Neural cell (in vitro differentiated cells): ENCODE data around the gene VAT1L.

Experiments
- EP300 ChIP-seq: fragments of 450-650 bp; conservative IDR thresholded peaks from 2 replicates; pipeline ENCODE4 v1.6.1; 2014; ENCODE audit warnings: antibody characterized with exemption, mild to moderate bottlenecking, moderate library complexity; ENCODE audit not compliant: poor library complexity, severe bottlenecking
- TF ChIP-seq, protein P1 (sequence below): fragments of 450-650 bp; IDR thresholded peaks from 2 replicates; pipeline ENCODE4 v1.5.1; 2014; ENCODE audit warnings: antibody characterized with exemption, mild to moderate bottlenecking, moderate library complexity; ENCODE audit not compliant: poor library complexity, severe bottlenecking

DNA sequence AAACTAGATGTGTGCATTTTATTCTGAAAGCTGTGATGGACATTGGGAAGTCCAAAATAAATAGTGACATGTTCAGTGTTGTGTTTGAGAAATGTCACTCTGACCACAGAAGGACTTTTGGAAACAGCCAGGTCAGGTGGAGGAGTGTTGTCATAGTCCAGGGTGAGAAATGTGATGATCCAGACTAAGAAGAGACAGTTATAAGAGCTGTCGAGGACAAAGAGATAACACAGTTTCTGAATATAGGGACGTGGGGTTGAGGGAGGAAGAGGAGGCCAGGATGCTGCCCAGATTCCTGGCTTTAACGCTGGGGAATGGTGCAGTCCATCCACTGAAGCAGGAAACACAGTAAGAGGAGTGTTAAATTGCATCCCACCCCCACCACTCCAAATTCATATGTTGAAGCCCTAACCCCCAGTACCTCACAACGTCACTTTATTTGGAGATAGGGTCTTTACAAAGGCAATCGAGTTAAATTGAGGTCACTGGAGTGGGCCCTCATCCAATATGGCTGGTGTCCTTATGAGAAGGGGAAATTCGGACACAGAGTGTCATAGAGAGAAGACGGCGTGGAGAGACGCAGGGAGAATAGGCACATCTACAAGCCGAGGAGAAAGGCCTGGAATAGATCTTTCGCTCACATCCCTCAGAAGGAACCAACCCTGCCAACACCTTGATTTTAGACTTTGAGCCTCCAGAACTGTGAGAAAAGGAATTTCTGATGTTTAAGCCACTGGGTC lies 71.3 kb downstream of the VAT1L start:
- TF ChIP-seq, protein P1, sequence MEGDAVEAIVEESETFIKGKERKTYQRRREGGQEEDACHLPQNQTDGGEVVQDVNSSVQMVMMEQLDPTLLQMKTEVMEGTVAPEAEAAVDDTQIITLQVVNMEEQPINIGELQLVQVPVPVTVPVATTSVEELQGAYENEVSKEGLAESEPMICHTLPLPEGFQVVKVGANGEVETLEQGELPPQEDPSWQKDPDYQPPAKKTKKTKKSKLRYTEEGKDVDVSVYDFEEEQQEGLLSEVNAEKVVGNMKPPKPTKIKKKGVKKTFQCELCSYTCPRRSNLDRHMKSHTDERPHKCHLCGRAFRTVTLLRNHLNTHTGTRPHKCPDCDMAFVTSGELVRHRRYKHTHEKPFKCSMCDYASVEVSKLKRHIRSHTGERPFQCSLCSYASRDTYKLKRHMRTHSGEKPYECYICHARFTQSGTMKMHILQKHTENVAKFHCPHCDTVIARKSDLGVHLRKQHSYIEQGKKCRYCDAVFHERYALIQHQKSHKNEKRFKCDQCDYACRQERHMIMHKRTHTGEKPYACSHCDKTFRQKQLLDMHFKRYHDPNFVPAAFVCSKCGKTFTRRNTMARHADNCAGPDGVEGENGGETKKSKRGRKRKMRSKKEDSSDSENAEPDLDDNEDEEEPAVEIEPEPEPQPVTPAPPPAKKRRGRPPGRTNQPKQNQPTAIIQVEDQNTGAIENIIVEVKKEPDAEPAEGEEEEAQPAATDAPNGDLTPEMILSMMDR = no peak
- TF ChIP-seq EP300 = no peak
